ENCODE data around the gene KCNJ12. TPM values are rescaled to one million over a fixed set of nuclear protein-coding genes. Genes with fewer than 3 reads are reported as not detected.
"Not testable (repeated sequence)": the region's sequence is repeated elsewhere in the genome, so short reads cannot be mapped to it uniquely, and the experiment has no call there.

The KCNJ12 gene
- total RNA-seq, 1 experiment from 2014 or later = 5.8 TPM

- POLR2A ChIA-PET; H3K4me2 ChIP-seq (ENCODE audit: low read length): not testable (repeated sequence)
- RAD21 ChIA-PET (ENCODE audit: low non-redundant PET in 1 of 2, low total read pairs in 2 of 2, uncharacterized antibody in 2 of 2, unreplicated experiment in 2 of 2) = interaction anchor here in 1 of 2 experiments (0.5 kb wide), 1 partner anchor 148 kb away, joined by 3 read pairs; no protein-coding TSS in a partner anchor
These were observed 24.0 kb downstream of the KCNJ12 start for GRCh38 chr17:21400187-21400569.

GRCh38 chr17:21400816-21401593 lies 24.8 kb downstream of the KCNJ12 start:
- no peak for DNase-seq (ENCODE audit: low read depth, low spot score)
- Histone ChIP-seq H2AFZ (ENCODE audit: low read depth, low read length, poor library complexity, severe bottlenecking) (no peak overlapping the region), H3K79me2 (ENCODE audit: insufficient read depth, low read length) (no peaks in the 10 kb centered on the region), H3K4me3 (replicated peaks in 1 of 2; ENCODE audit: low read depth in 1 of 2, low read length in 2 of 2) (0 out of 4 replicates have a peak overlapping the region, but pooled peaks of 1 of the 2 experiments have one; percentile 18), H3K9ac (ENCODE audit: low read length) (peak overlapping the region; percentile 43; the same call in 1 of the 2 replicates), H3K27ac (ENCODE audit: low read depth, low read length) (peak overlapping the region; percentile 59), H3K9me2 (ENCODE audit: insufficient read depth) (no peaks in the 10 kb centered on the region), H4K20me1 (ENCODE audit: insufficient read depth) (no peaks in the 10 kb centered on the region), H3K4me2 (ENCODE audit: low read length) (peak overlapping the region; percentile 59), H3K4me1 (ENCODE audit: control insufficient read depth in 1 of 2, insufficient read depth in 2 of 2, low read length in 2 of 2) (peaks cover 21 to 29% of the 10 kb centered on the region in 2 experiments), H3K9me3 (ENCODE audit: control insufficient read depth in 1 of 2, insufficient read depth in 1 of 2, low read depth in 1 of 2, low read length in 2 of 2) (no peaks in the 10 kb centered on the region), H3K36me3 (ENCODE audit: control insufficient read depth in 1 of 2, insufficient read depth in 2 of 2, low read length in 2 of 2) (no peaks in the 10 kb centered on the region), H3K27me3 (ENCODE audit: insufficient read depth, low read length) (no peaks in the 10 kb centered on the region)
- BruUV-seq (replicated peaks) = no TSS peak
- ATAC-seq = peak; percentile 65
- intact Hi-C loops (cut with micrococcal nuclease) = no loop called here
- POLR2A ChIA-PET = interaction anchor here (0.6 kb wide), 1 partner anchor 56 kb away, joined by 3 read pairs; no protein-coding TSS in a partner anchor
- CTCF ChIA-PET = no interaction called here
- TF ChIP-seq YY1 (IDR thresholded peaks at IDR 0.05; ENCODE audit: extremely low read depth, insufficient replicate concordance, low read depth, low read length) = no peak
- TF ChIP-seq MAX (IDR thresholded peaks at IDR 0.05) = 0 out of 2 replicates have a peak, but pooled peaks have one; percentile 24
- RAD21 ChIA-PET (ENCODE audit: low non-redundant PET in 1 of 2, low total read pairs in 2 of 2, uncharacterized antibody in 2 of 2, unreplicated experiment in 2 of 2) = no interaction called here

More at GRCh38 chr17:21400187-21400569, 24.0 kb downstream of the KCNJ12 start:
- H2AFZ ChIP-seq (ENCODE audit: low read depth, low read length, poor library complexity, severe bottlenecking); H3K27me3 ChIP-seq (ENCODE audit: insufficient read depth, low read length); H3K79me2 ChIP-seq (ENCODE audit: insufficient read depth, low read length); H3K9me3 ChIP-seq (ENCODE audit: control insufficient read depth in 1 of 2, insufficient read depth in 1 of 2, low read depth in 1 of 2, low read length in 2 of 2); DNase-seq (ENCODE audit: low read depth, low spot score); intact Hi-C loops (cut with micrococcal nuclease); CTCF ChIA-PET; BruUV-seq (replicated peaks); H4K20me1 ChIP-seq (ENCODE audit: insufficient read depth); H3K9ac ChIP-seq (ENCODE audit: low read length); H3K4me3 ChIP-seq (replicated peaks in 1 of 2; ENCODE audit: low read depth in 1 of 2, low read length in 2 of 2); ATAC-seq; H3K27ac ChIP-seq (ENCODE audit: low read depth, low read length); H3K36me3 ChIP-seq (ENCODE audit: control insufficient read depth in 1 of 2, insufficient read depth in 2 of 2, low read length in 2 of 2); H3K9me2 ChIP-seq (ENCODE audit: insufficient read depth): not testable (repeated sequence)
- peaks cover 21 to 29% of the 10 kb centered on the region in 2 experiments for H3K4me1 ChIP-seq (ENCODE audit: control insufficient read depth in 1 of 2, insufficient read depth in 2 of 2, low read length in 2 of 2)

Data from HCT116 (cell line).